ENCODE measurements around the gene DHCR24. TPM values are rescaled to one million over a fixed set of nuclear protein-coding genes. Genes with fewer than 3 reads are reported as not detected.

Gene DHCR24
- total RNA-seq, 1 experiment from 2014 or later = 337 TPM

- TF ChIP-seq NR1H2 (CRISPR knock-in tag; IDR thresholded peaks at IDR 0.05) (no peak), ELF4 (CRISPR knock-in tag; IDR thresholded peaks at IDR 0.05; ENCODE audit: low read depth) (no peak)
Observed at GRCh38 chr1:54848134-54848948, 38.7 kb downstream of the DHCR24 start (continued).

- no peak; the same call in 1 of the 2 replicates for ATAC-seq
- DNase-seq (ENCODE audit: low spot score) = no peak
- ChIA-PET POLR2A (interaction anchor here (0.6 kb wide), 1 partner anchor 31 kb away, joined by 3 read pairs; no protein-coding TSS in a partner anchor), CTCF (interaction anchor here (1.2 kb wide), 1 partner anchor 29 kb away, joined by 3 read pairs; no protein-coding TSS in a partner anchor)
- no peaks in the 10 kb centered on the region for H3K4me1 Mint-ChIP-seq
- H3K9me3 Mint-ChIP-seq = no peaks in the 10 kb centered on the region
- no peaks in the 10 kb centered on the region for H3K27me3 Mint-ChIP-seq (ENCODE audit: low read depth)
- peaks cover 37% of the 10 kb centered on the region for H3K36me3 Mint-ChIP-seq
- H3K4me3 Mint-ChIP-seq = no peak overlapping the region
- H3K27ac Mint-ChIP-seq = no peak overlapping the region
- TF ChIP-seq CTCF (IDR thresholded peaks at IDR 0.05) (no peak), PREB (CRISPR knock-in tag; IDR thresholded peaks at IDR 0.05; ENCODE audit: borderline replicate concordance) (no peak), ATF1 (CRISPR knock-in tag; IDR thresholded peaks at IDR 0.05) (no peak), ATF3 (CRISPR knock-in tag; conservative IDR thresholded peaks at IDR 0.05) (no peak), ELF4 (CRISPR knock-in tag; IDR thresholded peaks at IDR 0.05; ENCODE audit: low read depth) (no peak), NFATC4 (CRISPR knock-in tag; IDR thresholded peaks at IDR 0.05) (no peak), HMGA2 (CRISPR knock-in tag; IDR thresholded peaks at IDR 0.05) (no peak), USF1 (CRISPR knock-in tag; IDR thresholded peaks at IDR 0.05) (no peak), NR2C2 (CRISPR knock-in tag; IDR thresholded peaks at IDR 0.05) (no peak), AFF4 (CRISPR knock-in tag; IDR thresholded peaks at IDR 0.05; ENCODE audit: borderline replicate concordance) (no peak)
Observed at GRCh38 chr1:54846716-54847284, 40.2 kb downstream of the DHCR24 start.

- DNase-seq (ENCODE audit: low spot score) = no peak
Observed at GRCh38 chr1:54846301-54846700, 40.7 kb downstream of the DHCR24 start.

More at GRCh38 chr1:54846301-54846700, 40.7 kb downstream of the DHCR24 start:
- ATAC-seq = no peak
- H3K4me3 Mint-ChIP-seq = no peak overlapping the region
- ChIA-PET POLR2A (interaction anchor here (0.6 kb wide), 1 partner anchor 31 kb away, joined by 3 read pairs; no protein-coding TSS in a partner anchor), CTCF (interaction anchor here (1.2 kb wide), 1 partner anchor 29 kb away, joined by 3 read pairs; no protein-coding TSS in a partner anchor)
- no peaks in the 10 kb centered on the region for H3K4me1 Mint-ChIP-seq
- H3K9me3 Mint-ChIP-seq = no peaks in the 10 kb centered on the region
- peaks cover 32% of the 10 kb centered on the region for H3K36me3 Mint-ChIP-seq
- H3K27me3 Mint-ChIP-seq (ENCODE audit: low read depth) = no peaks in the 10 kb centered on the region
- TF ChIP-seq GTF2I (CRISPR knock-in tag; conservative IDR thresholded peaks at IDR 0.05) (no peak), RELA (CRISPR knock-in tag; IDR thresholded peaks at IDR 0.05; ENCODE audit: borderline replicate concordance) (no peak), ZNF416 (CRISPR knock-in tag; IDR thresholded peaks at IDR 0.05) (no peak), ATF3 (CRISPR knock-in tag; conservative IDR thresholded peaks at IDR 0.05) (no peak), CTCF (IDR thresholded peaks at IDR 0.05) (no peak), ZNF671 (CRISPR knock-in tag; IDR thresholded peaks at IDR 0.05) (no peak), MAX (CRISPR knock-in tag; IDR thresholded peaks at IDR 0.05) (no peak)
- no peak overlapping the region for H3K27ac Mint-ChIP-seq
